GM21717 (cell line): Measurements from ENCODE around the gene TXNL4B.

Source experiments
- ATAC-seq: cut with Tn5 transposase; IDR thresholded peaks from one replicate; pipeline ENCODE4 v1.9.1; 2021; ENCODE audit warnings: mild to moderate bottlenecking, moderate library complexity; ENCODE audit not compliant: unreplicated experiment

The TXNL4B gene

DNA sequence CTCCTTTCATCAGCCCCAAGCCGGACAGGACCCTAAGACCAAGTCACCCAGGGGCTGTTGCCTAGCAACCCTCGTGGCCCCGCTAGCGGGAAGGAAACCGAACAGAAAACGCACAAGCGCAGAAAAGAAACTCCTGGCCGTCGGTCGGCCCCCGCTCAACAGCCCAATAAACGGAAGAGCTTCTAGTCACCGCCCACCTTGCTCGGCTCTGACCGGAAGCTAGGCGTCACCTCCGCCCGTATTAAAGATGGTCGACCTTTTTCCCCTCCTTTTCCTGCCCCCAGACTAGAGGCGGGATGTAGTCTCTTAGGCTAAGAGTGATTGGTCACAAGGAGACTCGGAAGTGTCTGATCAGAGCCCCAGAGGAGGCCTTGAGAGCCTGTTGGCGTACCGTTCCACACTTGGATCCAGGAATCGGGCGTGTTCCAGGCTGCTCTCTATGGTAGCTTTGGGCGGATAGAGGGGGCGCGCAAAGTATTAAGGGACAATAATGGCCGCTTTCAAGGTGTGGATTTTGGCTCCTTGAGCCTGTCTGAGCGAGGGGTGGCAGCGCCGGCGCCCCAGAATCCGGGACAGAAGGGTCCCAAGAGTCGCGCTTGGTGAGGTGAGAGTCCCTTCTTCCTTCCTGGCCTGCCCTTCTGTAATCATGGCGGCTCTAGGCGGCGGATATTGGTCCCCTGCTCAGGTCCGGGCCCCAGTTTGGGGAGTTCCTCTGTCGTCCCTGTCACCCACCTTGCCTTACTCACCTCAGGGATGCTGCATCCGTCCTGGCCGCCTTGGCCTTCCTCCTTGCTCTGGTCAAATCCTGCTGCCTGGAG lies at the start of gene TXNL4B, which contains the start of gene DHX38:
Gene TXNL4B, minus strand, starts transcription at position 173 of the 818 bp plus-strand sequence. CDS start 2,871 bp downstream, outside the sequence.
Gene DHX38, plus strand, starts transcription at position 400 of the 818 bp plus-strand sequence. CDS start 2,311 bp downstream, outside the sequence.
- peak; percentile 99 for ATAC-seq

DNA sequence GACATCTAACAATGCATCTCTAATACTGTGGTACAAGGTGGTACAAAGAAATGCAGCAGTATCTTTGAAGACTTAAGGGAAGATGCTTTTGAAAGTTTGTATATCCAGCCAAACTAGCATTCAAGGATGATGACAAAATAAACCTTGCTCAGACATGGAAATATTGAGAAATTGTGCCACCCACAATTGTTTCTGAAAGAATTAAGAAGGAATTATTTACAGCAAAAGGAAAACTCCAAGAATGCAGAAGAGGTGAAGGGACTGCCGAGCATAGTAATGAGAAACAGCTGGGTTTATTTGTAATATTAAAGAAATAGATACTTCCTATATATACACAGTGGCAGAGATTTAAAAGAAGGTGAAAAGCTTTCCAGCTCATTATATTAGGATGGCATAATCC lies 49.1 kb upstream of the TXNL4B start:
- no peak for ATAC-seq

DNA sequence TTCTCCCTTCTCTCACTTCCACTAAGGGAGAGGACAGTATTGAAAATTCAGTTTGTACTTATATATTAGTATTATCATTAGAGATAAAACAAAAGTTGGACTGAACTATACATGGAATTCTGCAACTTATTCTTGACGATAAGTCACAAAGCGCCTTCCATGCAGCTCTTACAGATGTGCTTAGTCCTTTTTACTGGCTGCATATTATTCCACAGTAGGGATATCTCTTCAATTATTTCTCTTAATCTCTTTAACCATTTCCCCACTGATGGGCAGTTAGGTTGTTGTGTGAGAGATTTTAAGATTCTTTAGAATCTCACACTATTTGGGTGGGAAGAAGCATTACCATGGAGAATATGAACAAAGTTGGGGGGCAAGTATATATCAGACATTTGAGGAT lies 46.5 kb upstream of the TXNL4B start:
- ATAC-seq, result no peak

DNA sequence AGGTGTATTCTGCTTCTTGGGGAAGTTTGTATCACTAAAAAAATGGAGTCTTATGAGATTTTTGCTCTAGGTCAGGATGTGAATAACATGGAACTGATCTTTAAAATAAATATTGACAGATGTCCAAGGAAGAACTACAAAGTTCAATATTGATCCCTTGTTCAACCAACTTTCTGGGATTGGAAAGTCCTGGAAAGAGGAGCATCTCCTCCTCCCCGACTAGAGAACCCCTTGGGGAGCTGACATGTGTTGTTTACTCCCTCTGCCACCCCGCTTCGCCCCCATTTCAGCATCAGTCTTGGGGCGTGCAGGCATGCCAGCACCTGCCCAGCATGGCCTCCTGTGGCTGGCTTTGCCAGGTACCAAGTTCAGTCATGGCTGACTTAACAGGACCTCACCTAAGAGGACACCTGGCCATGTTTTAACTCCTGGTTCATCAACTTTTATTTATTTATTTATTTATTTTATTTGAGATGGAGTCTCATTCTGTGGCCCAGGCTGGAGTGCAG lies 44.7 kb upstream of the TXNL4B start:
- ATAC-seq, result no peak

DNA sequence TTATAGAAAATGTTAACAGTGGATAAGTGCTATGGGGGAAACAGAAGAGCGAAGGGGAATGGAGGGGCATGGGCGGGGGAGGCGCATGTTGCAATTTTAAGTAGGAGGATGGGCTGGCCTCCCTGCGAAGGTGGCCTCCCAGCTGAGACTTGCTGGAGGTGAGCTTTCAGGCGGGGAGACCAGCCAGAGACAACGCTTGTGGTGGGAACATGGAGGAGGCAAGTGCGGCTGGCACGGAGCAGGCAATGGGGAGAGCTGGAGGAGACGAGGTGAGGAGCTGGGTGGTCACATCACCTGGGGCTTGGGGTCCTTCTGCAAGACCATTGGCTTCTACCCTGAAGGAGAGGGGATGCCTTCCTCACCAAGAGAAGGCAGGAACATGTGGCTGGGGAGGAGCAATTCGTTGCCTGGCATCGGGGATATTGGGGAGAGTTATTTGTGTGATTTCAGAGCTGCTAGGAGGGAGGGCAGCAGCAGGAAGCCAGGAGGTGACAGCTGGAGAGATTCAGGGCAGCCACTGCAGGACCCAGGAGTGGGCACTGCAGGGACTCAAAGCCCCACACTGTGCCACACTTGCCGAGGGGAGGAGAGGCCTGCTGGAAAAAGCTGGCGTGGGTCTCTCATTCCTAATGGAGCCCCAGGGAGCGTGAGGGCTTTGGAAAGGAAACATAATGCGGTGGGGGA lies 44.1 kb upstream of the TXNL4B start:
- no peak for ATAC-seq

DNA sequence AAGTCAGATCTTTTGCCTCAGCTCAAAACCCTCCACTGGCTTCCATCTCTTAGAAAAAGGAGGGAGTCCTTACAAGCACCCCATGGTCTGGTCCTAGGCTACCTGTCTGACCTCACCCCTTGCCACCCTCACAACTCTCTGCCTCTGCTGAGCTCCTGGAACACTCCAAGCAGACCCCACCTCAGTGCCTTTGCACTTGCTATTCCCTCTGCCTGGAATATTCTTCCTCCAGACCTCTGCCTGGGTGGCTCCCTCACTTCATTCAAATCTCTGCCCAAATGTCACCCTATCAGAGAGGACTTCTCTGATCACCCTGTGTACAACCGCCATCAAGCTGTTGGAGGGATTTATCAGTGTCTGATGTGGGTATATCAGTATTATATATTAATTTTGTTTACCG lies 41.1 kb upstream of the TXNL4B start:
- ATAC-seq, result no peak

DNA sequence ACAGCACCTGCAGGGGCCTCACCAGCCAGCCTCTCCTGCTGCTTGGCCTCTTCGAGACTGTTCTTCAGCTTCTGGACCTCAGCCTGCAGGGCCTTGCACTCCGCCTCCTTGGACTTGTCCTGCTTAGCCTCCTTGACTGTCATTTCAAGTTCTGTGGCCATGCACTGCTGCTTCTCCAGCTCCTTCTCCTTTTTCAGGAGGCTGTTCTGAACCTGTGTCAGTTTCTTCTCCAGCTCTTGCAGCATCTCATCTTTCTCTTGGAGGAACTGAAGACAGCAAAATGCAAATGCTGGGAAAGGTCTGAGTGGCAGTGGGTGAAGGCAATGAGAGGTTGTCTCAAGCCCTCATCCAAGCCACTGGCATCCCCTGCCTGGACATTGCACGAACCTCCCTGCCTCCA lies 39.3 kb upstream of the TXNL4B start:
- no peak for ATAC-seq

DNA sequence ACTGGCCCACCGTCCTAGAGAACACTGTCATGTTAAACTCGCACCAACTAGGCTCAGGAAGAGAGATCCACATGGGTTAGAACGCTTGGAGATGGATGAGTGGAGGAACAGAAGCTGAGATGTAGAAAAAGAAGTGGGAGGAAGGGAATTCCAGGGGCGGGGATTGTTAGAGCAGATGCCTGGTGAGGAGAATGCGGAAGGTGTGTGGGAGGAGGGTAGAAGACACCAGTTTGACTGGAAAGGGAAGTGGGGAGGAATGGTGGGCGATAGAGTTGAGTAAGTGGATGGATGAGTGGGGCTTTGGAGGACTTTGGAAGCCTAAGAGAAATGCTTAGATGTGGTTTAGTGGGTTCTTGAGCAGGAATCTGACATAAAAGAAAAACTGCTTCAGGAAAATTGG lies 37.6 kb upstream of the TXNL4B start:
- no peak for ATAC-seq

DNA sequence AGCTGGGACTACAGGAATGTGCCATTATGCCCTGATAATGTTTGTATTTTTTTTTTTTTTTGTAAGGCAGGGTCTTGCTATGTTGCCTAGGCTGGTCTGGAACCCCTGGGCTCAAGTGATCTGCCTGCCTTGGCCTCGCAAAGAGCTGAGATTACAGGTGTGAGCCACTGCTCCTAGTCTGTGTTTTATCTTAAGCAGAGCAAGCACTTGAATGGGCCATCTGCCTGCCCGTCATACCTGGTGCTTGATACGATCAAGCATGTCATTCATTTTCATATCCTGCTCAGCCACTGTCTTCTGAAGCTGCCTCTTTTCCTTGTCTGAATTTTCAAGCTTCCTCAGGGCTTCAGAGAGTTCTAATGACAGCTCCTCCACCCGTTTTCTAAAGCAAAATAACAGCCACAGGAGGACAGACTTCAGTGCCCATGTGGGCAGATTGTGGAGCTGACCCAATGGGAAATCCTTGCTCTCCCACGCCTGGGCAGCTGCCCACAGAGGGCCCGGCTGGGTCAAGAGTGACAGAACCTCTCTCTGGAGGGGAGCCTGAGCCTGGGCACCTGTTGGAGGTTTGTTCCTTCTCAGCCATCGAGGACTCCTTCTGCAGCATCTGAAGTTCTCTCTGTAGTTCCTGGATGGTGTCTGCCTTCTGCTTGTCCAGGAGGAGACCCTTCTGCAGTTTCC lies 36.7 kb upstream of the TXNL4B start:
- ATAC-seq, result no peak

DNA sequence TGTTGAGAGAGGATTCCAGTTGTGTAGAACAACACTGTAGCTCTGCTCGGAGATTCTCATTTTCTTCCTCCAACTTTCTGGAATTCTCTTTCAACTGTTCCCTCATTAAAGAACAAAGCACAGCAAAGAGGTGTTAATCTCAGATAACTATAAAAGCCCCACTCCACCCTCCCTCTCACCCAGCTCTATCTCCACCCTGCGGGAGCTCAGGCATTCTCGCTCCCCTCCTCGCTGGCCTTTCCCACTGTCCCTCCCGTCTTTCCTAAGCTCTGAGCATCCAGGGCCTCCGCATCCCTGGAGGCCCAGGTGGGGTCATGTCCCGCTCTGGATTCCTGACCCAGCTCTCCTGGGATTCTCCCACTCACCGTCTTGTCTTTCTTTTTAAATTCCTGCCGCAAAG lies 35.3 kb upstream of the TXNL4B start:
- no peak for ATAC-seq

DNA sequence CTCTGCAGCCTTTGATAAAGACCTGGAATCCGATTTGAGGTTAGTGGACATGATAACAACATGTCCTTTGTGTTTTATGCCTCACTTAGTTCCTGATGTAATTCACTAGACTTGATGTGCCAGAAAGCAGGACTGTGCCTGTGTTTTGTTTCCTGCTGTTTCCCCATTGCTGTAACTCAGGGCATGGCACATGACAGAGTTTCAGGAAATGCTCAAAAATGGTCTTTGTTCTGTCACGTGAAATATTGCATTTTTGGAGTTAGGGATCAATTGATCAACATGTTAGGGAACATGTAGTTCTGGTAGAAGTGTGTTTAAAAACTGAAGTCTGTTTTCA lies 33.0 kb upstream of the TXNL4B start:
- no peak for ATAC-seq

DNA sequence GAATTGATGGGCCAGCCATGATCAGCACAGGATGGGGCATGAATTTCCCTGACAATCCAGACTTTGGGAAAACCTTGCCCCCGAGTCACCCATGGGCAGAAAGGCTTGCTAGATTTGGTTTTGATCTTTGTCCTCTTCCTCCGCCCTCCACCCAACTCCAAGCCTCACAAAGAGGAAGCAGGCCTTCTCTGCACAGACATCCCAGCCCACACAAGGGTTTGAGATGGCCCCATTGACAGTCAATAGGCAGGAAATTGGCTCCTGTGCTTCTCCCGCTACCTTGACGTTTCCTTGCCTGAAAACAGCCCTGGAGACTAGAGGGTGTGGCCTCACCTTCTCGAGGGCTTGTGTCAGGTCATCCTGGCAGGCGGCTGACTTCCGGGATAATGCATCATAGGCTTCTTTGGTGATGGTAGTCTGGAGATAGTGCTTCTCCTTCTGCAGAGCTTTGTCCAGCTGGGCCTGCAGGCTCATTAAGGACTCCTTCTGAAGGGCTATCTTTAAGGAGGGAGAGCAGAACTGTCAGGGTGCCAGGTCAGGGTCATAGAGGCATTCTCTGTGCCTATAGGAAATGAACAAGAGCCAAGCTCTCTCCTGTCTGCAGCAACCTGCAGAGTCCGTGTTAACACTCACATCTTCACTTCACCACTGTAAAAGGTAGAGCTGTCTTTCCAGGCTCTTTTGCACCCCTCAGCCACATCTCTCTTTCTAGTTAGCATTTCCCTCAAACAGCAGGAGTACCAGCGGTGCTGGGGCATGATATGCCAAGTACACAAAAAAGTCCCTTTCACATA lies 32.4 kb upstream of the TXNL4B start:
- ATAC-seq, result no peak

DNA sequence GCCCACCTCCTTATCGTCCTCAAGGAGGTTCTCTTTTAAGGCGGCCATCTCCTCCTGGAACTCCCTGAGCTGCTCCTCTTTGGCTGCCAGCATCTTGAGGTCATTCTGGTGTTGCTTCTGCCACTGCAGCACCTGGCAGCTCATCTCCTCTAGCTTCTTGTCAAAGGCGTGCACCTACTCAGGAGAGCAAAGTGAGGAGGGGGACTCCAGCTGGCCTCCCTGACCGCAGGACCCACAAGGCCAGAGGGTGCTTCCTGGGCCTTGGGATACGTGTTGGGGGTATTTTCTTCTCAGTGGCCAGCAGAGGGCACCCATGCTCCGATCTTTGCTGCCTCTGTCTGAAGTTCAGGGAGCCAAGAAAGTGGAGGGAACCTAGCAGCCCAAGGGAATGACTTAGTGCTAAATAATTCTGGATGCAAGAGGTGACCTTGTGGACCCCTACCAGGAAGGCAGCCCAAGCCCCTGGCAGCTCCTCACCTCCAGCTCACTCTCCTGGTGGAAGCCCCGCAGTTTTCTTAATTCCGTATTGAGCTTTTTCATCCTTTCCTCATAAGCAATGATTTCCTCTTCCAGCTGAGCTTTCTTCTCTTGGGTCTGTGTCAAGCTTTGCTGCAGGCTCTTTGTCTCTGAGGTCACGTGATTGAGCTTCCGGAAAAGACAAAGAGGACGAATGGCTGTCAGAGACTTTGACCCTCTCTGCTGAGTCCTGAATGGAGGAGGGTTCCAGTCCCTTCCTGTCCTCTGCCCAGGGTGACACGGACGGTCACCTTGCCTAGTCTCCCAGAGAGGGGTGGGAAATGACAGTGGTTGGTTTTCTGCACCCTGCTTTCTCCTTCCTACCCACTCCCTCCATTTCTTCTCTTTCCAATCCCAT lies 31.6 kb upstream of the TXNL4B start:
- ATAC-seq, result no peak

DNA sequence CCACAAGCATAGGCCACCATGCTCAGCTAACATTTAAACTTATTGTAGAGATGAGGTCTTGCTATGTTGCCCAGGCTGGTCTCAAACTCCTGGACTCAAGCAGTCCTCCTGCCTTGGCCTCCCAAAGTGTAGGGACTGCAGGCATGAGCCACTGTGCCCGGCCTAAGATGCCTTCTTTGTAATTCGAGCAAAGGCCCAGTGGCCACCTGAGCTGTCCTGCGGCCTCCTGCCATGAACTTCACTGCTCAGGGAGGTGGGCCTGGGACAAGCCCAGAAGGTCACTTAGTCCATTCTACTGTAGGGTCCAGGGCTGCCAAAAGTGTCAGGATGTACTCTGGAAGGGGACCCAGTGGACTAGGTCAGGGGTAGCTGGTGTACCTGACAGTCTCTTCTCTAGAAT lies 30.7 kb upstream of the TXNL4B start:
- no peak for ATAC-seq

DNA sequence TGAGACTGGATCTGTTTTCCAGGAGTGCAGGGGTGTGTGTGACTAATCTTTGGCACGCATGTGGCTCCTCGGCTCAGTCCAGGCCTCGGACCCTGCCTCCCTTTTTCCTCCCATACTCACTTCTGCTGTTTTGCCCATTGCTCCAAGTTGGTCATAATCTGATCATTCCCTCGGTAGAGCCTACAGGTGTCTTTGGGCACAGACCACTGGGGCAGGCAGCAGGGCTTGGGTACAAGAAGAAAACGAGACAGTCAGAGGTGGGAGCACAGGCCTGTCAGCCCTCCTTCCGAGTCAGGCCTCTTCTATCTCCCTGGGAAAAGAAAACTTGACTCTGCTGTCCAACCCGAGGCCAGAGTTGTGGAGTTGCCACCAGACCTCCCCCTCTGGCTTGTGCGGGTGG lies 30.0 kb upstream of the TXNL4B start:
- no peak for ATAC-seq

DNA sequence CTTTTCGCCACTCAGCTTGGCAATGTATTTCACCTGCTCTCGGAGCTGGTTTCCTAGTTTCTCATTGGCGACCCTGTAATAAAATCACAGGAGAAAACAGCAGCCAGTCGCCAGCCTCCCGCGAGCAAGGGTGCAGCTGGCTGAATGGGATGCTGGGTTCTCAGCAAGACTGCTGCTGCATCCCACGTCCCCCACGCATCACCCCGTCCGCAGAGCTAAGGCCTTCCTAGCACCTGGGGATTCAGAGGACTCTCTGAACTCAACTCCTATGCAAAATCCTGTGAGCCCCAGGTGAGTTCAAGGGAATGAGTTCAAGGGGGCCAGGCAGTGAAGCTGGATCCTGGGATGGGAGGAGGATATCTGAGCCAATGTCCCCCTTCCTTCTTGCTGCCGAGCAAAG lies 29.5 kb upstream of the TXNL4B start:
- no peak for ATAC-seq

DNA sequence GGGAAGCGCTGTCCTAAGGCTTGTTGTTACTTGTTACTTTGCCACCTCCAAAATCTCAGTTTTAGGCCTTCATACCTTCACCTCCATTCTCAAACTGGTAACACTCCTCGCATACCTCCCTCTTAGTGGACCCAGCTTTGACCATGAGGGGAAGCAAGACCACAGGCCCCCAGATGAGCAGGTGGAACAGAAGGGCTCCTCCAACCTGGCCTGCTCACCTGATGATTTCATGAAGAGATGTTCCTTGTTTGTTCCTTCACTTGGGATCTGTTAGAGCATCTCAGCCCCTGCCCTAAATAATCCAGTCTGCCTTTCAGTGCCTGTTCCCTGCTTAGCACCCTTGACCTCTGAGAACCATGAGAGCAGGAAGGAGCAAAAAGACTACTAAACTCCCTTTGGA lies 28.9 kb upstream of the TXNL4B start:
- no peak for ATAC-seq

DNA sequence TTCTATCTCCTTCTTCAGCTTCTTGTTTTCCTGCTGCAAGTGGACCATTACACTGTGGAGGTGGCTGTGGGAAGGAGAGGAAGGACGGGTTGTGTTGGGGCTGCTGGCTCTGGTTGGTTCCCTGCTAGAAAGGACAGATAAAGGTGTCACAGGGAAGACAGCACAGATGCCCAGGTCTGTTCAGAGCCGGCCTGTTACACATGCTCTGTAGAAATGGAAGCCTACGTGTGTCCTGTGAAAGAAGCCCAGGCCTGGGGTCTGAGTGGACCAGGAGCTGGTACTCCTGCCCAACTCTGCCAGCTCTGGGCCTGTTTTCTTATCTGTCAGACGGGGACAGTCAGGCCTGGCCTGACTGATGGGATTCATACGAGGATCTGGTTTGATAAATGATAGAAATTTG lies 26.6 kb upstream of the TXNL4B start:
- ATAC-seq, result no peak

DNA sequence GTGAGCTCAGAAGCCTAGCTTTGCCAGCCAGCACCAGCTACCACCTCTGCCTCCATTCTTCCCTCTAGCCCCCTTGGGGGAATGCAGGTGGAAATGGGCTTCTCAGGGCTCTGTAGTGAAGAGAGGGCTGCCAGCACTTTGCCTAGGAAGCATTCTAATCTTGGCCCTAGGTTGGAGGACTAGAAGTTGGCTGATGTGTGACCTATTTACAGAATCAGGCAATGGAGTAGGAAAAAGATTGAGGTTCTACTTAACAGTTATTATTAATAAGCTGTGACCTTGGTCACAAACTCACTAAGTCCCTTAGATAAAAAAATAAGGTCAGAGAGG lies 20.2 kb upstream of the TXNL4B start:
- ATAC-seq, result no peak
